Keratinocyte (primary cell): Measurements from ENCODE around the gene TTC16. TPM values are rescaled to one million over a fixed set of nuclear protein-coding genes. Genes with fewer than 3 reads are reported as not detected.

Experiments used
- DNase-seq: peaks from one replicate; pipeline ENCODE4 v3.0.0-alpha.2; 2011; ENCODE audit warnings: low read depth, missing footprints, low spot score
- FAIRE-seq: peaks from 2 replicates; lab custom pipeline; 2011; peaks lifted over from hg19 to GRCh38; lab: Jason Lieb, UNC
- H2AFZ ChIP-seq: 2 replicates; pipeline ENCODE4 v1.6.0; 2012; ENCODE audit warnings: low read length, control low read depth, inconsistent platforms; ENCODE audit not compliant: control insufficient read depth
- H3K27ac ChIP-seq: 2 replicates; pipeline ENCODE4 v1.5.1; 2011; ENCODE audit warnings: low read length; ENCODE audit not compliant: control insufficient read depth, insufficient read depth
- H3K27me3 ChIP-seq: 3 replicates; pipeline ENCODE4 v1.6.0; 2011; ENCODE audit warnings: low read length; ENCODE audit not compliant: control insufficient read depth, insufficient read depth; ENCODE audit errors: extremely low read depth
- H3K36me3 ChIP-seq, 2 experiments: 2 replicates in 1 of 2; 3 replicates in 1 of 2; pipeline ENCODE4 v1.5.1; 2011; ENCODE audit warnings: low read length in 2 of 2, mild to moderate bottlenecking in 1 of 2; ENCODE audit not compliant: control insufficient read depth in 2 of 2, insufficient read depth in 2 of 2; ENCODE audit errors: extremely low read depth in 1 of 2
- H3K4me1 ChIP-seq: 3 replicates; pipeline ENCODE4 v1.5.1; 2011; ENCODE audit warnings: low read length; ENCODE audit not compliant: control insufficient read depth, insufficient read depth; ENCODE audit errors: extremely low read depth
- H3K4me2 ChIP-seq: 3 replicates; pipeline ENCODE4 v1.6.0; 2011; ENCODE audit warnings: low read depth, low read length; ENCODE audit not compliant: control insufficient read depth, insufficient read depth; ENCODE audit errors: extremely low read depth
- H3K4me3 ChIP-seq, 3 experiments: fragments of 200-600 bp in 1 of 3; sonication (generic) in 1 of 3; 2 replicates in 2 of 3; 3 replicates in 1 of 3; pipeline ENCODE4 v1.5.1; 2011 to 2016; ENCODE audit warnings: low read length in 3 of 3, mild to moderate bottlenecking in 3 of 3, control low read depth in 2 of 3, inconsistent platforms in 1 of 3, low read depth in 1 of 3, mixed read lengths in 1 of 3, mixed run types in 1 of 3, moderate library complexity in 1 of 3; ENCODE audit not compliant: control insufficient read depth in 2 of 3, insufficient read depth in 2 of 3; ENCODE audit errors: extremely low read depth in 1 of 3
- H3K79me2 ChIP-seq: 2 replicates; pipeline ENCODE4 v1.6.0; 2012; ENCODE audit warnings: low read length; ENCODE audit not compliant: control insufficient read depth, insufficient read depth
- H3K9ac ChIP-seq: 3 replicates; pipeline ENCODE4 v1.6.0; 2011; ENCODE audit warnings: low read length; ENCODE audit not compliant: control insufficient read depth, insufficient read depth; ENCODE audit errors: extremely low read depth
- H3K9me1 ChIP-seq: 3 replicates; pipeline ENCODE4 v1.6.0; 2011; ENCODE audit warnings: low read length; ENCODE audit not compliant: control insufficient read depth, insufficient read depth; ENCODE audit errors: extremely low read depth
- H3K9me3 ChIP-seq: 2 replicates; pipeline ENCODE4 v1.5.1; 2012; ENCODE audit warnings: low read depth, low read length; ENCODE audit not compliant: control insufficient read depth
- H4K20me1 ChIP-seq: 3 replicates; pipeline ENCODE4 v1.6.0; 2011; ENCODE audit warnings: low read length; ENCODE audit not compliant: control insufficient read depth, insufficient read depth; ENCODE audit errors: extremely low read depth
- CTCF ChIP-seq, 3 experiments: IDR thresholded peaks in 1 of 3; conservative IDR thresholded peaks in 1 of 3; optimal IDR thresholded peaks in 1 of 3; 2 replicates in 2 of 3; 3 replicates in 1 of 3; pipeline versions ENCODE3 to v1.5.1; 2011; ENCODE audit warnings: low read length in 3 of 3, mild to moderate bottlenecking in 3 of 3, moderate library complexity in 2 of 3, control low read depth in 1 of 3, inconsistent platforms in 1 of 3; ENCODE audit not compliant: insufficient read depth in 2 of 3; ENCODE audit errors: extremely low read depth in 1 of 3
- EZH2 ChIP-seq: IDR thresholded peaks from one replicate; pipeline ENCODE4 v1.6.1; 2012; ENCODE audit warnings: inconsistent platforms, mild to moderate bottlenecking, low read length, moderate library complexity
- dilution Hi-C: fragments of 300-500 bp; cut with MboI; formaldehyde crosslinking; loops from one replicate; pipeline ENCODE4 v1.7.0; 2020; ENCODE audit warnings: low sequenced_read_pairs; ENCODE audit not compliant: extremely low pct_ligation_motif_present
- polyA plus RNA-seq, 5 experiments: library from polyadenylated mRNA; depleted of rRNA in 3 of 5; stranded (reverse) in 3 of 5; stranded (forward) in 1 of 5; unstranded in 1 of 5; fragments of >200 nt; gene quantifications; 1 replicate in 1 of 5; 2 replicates in 3 of 5; 3 replicates in 1 of 5; pipeline versions ENCODE4 v1.2.1 to v1.2.3, GENCODE V29; 2011 to 2012; ENCODE audit warnings: missing spikeins in 2 of 5, low read depth in 1 of 5, low replicate concordance in 1 of 5

Gene TTC16
- polyA plus RNA-seq, 1 donor (not counting 4 experiments of a cell fraction or from before 2014, with no cell fraction given): not detected

GRCh38 chr9:127730799-127731410, 15.0 kb downstream of the TTC16 start:
- Histone ChIP-seq H3K9me3 (no peaks in the 10 kb centered on the region), H3K36me3 (peaks cover 0 to 3% of the 10 kb centered on the region in 2 experiments), H3K9ac (no peak overlapping the region), H3K4me3 (no peak overlapping the region), H3K4me1 (peaks cover 10% of the 10 kb centered on the region), H4K20me1 (no peaks in the 10 kb centered on the region), H3K27me3 (no peaks in the 10 kb centered on the region), H2AFZ (no peak overlapping the region), H3K79me2 (no peaks in the 10 kb centered on the region), H3K27ac (no peak overlapping the region), H3K4me2 (no peak overlapping the region), H3K9me1 (no peaks in the 10 kb centered on the region)
- no peak for FAIRE-seq
- dilution Hi-C loops: no loop called here
- no peak for DNase-seq
- TF ChIP-seq CTCF (optimal IDR thresholded peaks at IDR 0.05 in 1 of 3, IDR thresholded peaks at IDR 0.05 in 1 of 3, conservative IDR thresholded peaks at IDR 0.05 in 1 of 3; ENCODE audit: extremely low read depth in 1 of 3, insufficient read depth in 2 of 3, low read length in 3 of 3): no peak
- no peak for TF ChIP-seq EZH2

DNA sequence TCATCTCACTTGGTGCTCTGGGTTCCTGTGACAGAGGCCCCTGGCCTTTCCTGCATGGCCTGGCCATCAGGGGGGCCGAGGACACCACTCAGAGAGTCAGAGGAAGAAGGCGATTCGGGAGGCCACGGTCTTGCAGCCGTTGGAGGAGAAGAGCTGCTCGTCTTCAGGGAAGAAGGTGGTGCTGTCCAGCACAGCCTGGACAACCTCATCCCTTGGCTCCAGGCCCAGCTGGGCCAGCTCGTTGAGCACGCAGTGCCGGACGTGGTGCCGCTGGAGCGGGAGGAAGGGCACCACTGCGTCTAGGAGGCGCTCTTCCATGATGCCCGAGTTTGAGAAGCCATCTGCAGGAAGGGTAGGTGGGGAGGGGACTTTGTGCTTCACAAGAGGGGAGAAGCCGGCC, 16.1 kb downstream of the TTC16 start:
- peaks cover 10% of the 10 kb centered on the region for H3K4me1 ChIP-seq
- no peak overlapping the region for H3K27ac ChIP-seq
- DNase-seq (no peak), FAIRE-seq (no peak)
- no peak overlapping the region for H3K4me2 ChIP-seq
- H3K4me3 ChIP-seq: no peak overlapping the region
- H3K27me3 ChIP-seq: no peaks in the 10 kb centered on the region
- H3K9me3 ChIP-seq: no peaks in the 10 kb centered on the region
- no peak for TF ChIP-seq CTCF (optimal IDR thresholded peaks at IDR 0.05 in 1 of 3, IDR thresholded peaks at IDR 0.05 in 1 of 3, conservative IDR thresholded peaks at IDR 0.05 in 1 of 3; ENCODE audit: extremely low read depth in 1 of 3, insufficient read depth in 2 of 3, low read length in 3 of 3)
- no peak for TF ChIP-seq EZH2
- no peaks in the 10 kb centered on the region for H3K79me2 ChIP-seq
- dilution Hi-C loops: no loop called here
- no peak overlapping the region for H3K9ac ChIP-seq
- no peaks in the 10 kb centered on the region for H3K9me1 ChIP-seq
- H4K20me1 ChIP-seq: no peaks in the 10 kb centered on the region
- H3K36me3 ChIP-seq: peaks cover 0 to 3% of the 10 kb centered on the region in 2 experiments
- no peak overlapping the region for H2AFZ ChIP-seq
